GM12872 (cell line): ENCODE data around the gene SPA17.

Experiments used
- CTCF ChIP-seq: IDR thresholded peaks from 3 replicates; pipeline ENCODE4 v1.5.1; 2011; ENCODE audit warnings: low read depth, mild to moderate bottlenecking, low read length, moderate library complexity; ENCODE audit not compliant: insufficient read depth

The SPA17 gene

GRCh38 chr11:124678416-124678815 is 4.7 kb downstream of the SPA17 start:
- TF ChIP-seq CTCF: no peak

DNA sequence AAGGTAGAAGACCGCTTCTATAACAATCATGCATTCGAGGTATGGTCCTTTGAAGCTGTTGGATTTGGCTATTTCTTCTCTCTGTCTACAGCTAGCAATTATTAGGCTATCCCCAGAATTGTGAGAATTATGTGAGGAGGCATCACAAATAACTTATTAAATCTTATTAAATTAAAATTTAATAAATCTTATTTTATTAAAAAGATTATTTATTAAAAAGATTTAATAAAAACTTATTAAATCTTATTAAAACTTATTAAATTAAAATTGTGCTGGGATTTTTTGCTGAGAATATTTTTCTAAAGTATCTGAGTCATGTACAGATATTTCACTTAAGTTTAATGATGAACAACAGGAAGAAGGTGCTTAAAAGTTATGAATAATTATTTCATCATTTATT is 7.7 kb downstream of the SPA17 start:
- no peak for TF ChIP-seq CTCF

GRCh38 chr11:124682443-124682842 is 8.7 kb downstream of the SPA17 start:
- no peak for TF ChIP-seq CTCF

GRCh38 chr11:124693142-124693541 is 19.4 kb downstream of the SPA17 start:
- TF ChIP-seq CTCF: no peak

DNA sequence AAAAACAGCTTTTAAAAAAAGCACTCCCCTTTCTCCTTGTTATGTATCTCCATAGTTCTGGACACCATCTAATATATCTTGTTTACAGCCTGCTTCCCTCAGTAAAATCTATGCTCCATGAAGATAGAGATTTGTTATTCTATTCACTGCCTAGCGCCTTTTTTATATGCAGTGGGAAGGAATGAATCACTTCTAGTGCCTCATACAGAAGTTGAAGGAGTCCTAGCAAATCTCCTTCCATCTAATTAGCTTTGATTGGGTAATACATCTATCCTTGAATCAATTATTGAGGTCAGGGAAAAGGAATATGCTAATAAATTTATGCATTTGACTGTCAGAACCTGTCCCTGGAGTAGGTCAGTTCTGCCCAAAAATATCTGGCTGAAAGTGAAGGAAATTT is 25.8 kb downstream of the SPA17 start:
- TF ChIP-seq CTCF: no peak

DNA sequence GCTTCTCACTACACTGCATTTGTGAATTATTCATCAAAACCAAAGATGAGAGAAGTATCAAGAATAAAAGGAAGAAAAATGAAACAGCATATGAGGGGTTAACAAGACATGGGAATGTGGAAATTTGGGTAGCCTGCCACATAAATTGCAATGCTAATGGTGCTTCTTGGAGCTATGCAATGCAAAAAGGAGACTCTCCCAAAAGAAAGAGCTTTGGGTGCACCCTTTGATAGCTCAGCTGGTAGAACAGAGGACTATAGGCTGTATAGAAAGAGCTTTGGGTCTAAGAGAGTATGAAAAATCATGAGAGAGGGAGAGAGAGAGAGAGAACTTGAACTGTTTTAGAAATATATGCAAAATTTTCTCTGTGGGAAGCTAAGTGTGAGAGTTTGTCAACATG is 26.3 kb downstream of the SPA17 start:
- no peak for TF ChIP-seq CTCF

- no peak for TF ChIP-seq CTCF
Measured at GRCh38 chr11:124707829-124708228, 34.1 kb downstream of the SPA17 start.

GRCh38 chr11:124712392-124712791 is 38.7 kb downstream of the SPA17 start:
- no peak for TF ChIP-seq CTCF
